K562 (cell line): ENCODE measurements around the gene MALRD1. TPM values are rescaled to one million over a fixed set of nuclear protein-coding genes. Genes with fewer than 3 reads are reported as not detected.

Experiments used
- BRF2 ChIP-seq: IDR thresholded peaks from 3 replicates; pipeline ENCODE4 v1.6.1; 2011; ENCODE audit warnings: borderline replicate concordance, mild to moderate bottlenecking; ENCODE audit not compliant: insufficient read length, insufficient read depth
- C11orf30 ChIP-seq: fragments of 450-650 bp; IDR thresholded peaks from 2 replicates; pipeline ENCODE4 v1.6.1; 2016; ENCODE audit warnings: low read depth, mild to moderate bottlenecking
- CBX5 ChIP-seq: IDR thresholded peaks from 2 replicates; pipeline ENCODE4 v1.6.1; 2014; ENCODE audit warnings: low read depth, borderline replicate concordance
- IRF1 ChIP-seq: sonication (generic); formaldehyde crosslinking; IDR thresholded peaks from 2 replicates; pipeline ENCODE4 v1.8.0; 2022; ENCODE audit warnings: missing genetic modification reagents, mild to moderate bottlenecking, borderline replicate concordance
- MAFF ChIP-seq: IDR thresholded peaks from 2 replicates; pipeline ENCODE4 v1.6.1; 2012; ENCODE audit warnings: low read length, improper control_type of control experiment
- MAX ChIP-seq: sonication (generic); formaldehyde crosslinking; IDR thresholded peaks from 2 replicates; pipeline ENCODE4 v1.9.0; 2022; ENCODE audit warnings: mild to moderate bottlenecking, missing genetic modification reagents
- RBM34 ChIP-seq: fragments of 200-400 bp; formaldehyde crosslinking; IDR thresholded peaks from 2 replicates; pipeline ENCODE4 v1.6.1; 2018; ENCODE audit warnings: low read length, borderline replicate concordance; ENCODE audit not compliant: insufficient read depth
- RCOR1 ChIP-seq, 2 experiments: IDR thresholded peaks; 2 replicates each; pipeline ENCODE4 v1.6.1; 2012; ENCODE audit warnings: low read depth in 2 of 2, low read length in 2 of 2, borderline replicate concordance in 1 of 2, improper control_type of control experiment in 1 of 2
- SIX5 ChIP-seq, 2 experiments: IDR thresholded peaks; 2 replicates each; pipeline ENCODE4 v1.6.1; 2011; ENCODE audit warnings: low read length in 2 of 2, borderline replicate concordance in 1 of 2, low read depth in 1 of 2, mild to moderate bottlenecking in 1 of 2, moderate library complexity in 1 of 2; ENCODE audit not compliant: insufficient read depth in 1 of 2
- SMAD2 ChIP-seq: fragments of 150-350 bp; IDR thresholded peaks from 2 replicates; pipeline ENCODE4 v1.6.1; 2014; ENCODE audit warnings: low read depth, mild to moderate bottlenecking, low read length
- SP2 ChIP-seq: IDR thresholded peaks from 2 replicates; pipeline ENCODE4 v1.6.1; 2011; ENCODE audit warnings: mild to moderate bottlenecking, low read depth, low read length, moderate library complexity; ENCODE audit not compliant: poor library complexity, severe bottlenecking; ENCODE audit errors: extremely low read depth
- ZNF518B ChIP-seq: fragments of 250-450 bp; sonication (Bioruptor Pico); IDR thresholded peaks from 2 replicates; pipeline ENCODE4 v1.5.0; 2021; ENCODE audit warnings: mild to moderate bottlenecking, moderate library complexity
- ZNF589 ChIP-seq: fragments of 200-800 bp; sonication (Bioruptor generic); IDR thresholded peaks from 2 replicates; pipeline ENCODE4 v1.6.1; 2016; ENCODE audit warnings: low read depth, missing genetic modification characterization, missing compliant biosample characterization
- polyA plus RNA-seq, 8 experiments: library from polyadenylated mRNA; depleted of rRNA in 4 of 8; stranded (reverse) in 5 of 8; unstranded in 3 of 8; fragments of >200 nt; fragmentation: Nextera tagmentation in 2 of 8; fragmentation: Illumina TruSeq in 1 of 8; extraction: Ambion mirVana in 2 of 8; extraction: Trizol in 1 of 8; gene quantifications; 2 replicates each; pipeline versions ENCODE4 v1.2.1 to v1.2.3, GENCODE V29; 2011 to 2014; ENCODE audit warnings: inconsistent platforms in 1 of 8, missing spikeins in 1 of 8
- total RNA-seq, 7 experiments: library from RNA; depleted of rRNA in 6 of 7; stranded (reverse); fragments of >200 nt in 6 of 7; fragmentation: Illumina TruSeq in 2 of 7; extraction: Trizol in 2 of 7; gene quantifications; 2 replicates each; pipeline versions ENCODE4 v1.2.1 to v1.2.3, GENCODE V29; 2011 to 2021; ENCODE audit warnings: low replicate concordance in 1 of 7

Gene MALRD1
- total and polyA plus RNA-seq, 9 of the 15 experiments (the other 6 are each of a cell fraction or from before 2014, with no cell fraction given): not detected

- TF ChIP-seq C11orf30: 0 out of 2 replicates have a peak, but pooled peaks have one; percentile 9
- no peak for TF ChIP-seq SMAD2
- TF ChIP-seq ZNF518B (CRISPR knock-in tag): no peak
- no peak for TF ChIP-seq CBX5
- no peak for TF ChIP-seq SP2
- TF ChIP-seq IRF1: no peak
- peak; percentile 25; the same call in 1 of the 2 replicates for TF ChIP-seq MAFF
- no peak for TF ChIP-seq RBM34
- no peak for TF ChIP-seq ZNF589 (CRISPR knock-in tag)
- no peak for TF ChIP-seq SIX5 (IDR thresholded peaks at IDR 0.05; ENCODE audit: borderline replicate concordance in 1 of 2, insufficient read depth in 1 of 2, low read depth in 1 of 2, low read length in 2 of 2)
- TF ChIP-seq BRF2: no peak
- no peak for TF ChIP-seq RCOR1 (IDR thresholded peaks at IDR 0.05; ENCODE audit: borderline replicate concordance in 1 of 2, low read depth in 2 of 2, low read length in 2 of 2)
- no peak for TF ChIP-seq MAX (CRISPR knock-in tag)
Observed at GRCh38 chr10:19605806-19606205, 557.2 kb downstream of the MALRD1 start (continued).
